Suprapubic skin (tissue), 3 donors: ENCODE data around the gene SPOP.

Experiments used
- EP300 ChIP-seq: sonication (generic); formaldehyde crosslinking; IDR thresholded peaks from one replicate; pipeline ENCODE4 v1.6.1; 2017; ENCODE audit warnings: antibody characterized with exemption
- TF ChIP-seq, protein P1 (sequence below), 2 donors: fragments of 200-600 bp in 1 of 2; fragments of 450-650 bp in 1 of 2; sonication (generic) in 1 of 2; IDR thresholded peaks; one replicate each; pipeline ENCODE4 v1.5.1; 2016 to 2019; ENCODE audit warnings: antibody characterized with exemption in 2 of 2, mild to moderate bottlenecking in 1 of 2, moderate library complexity in 1 of 2

- TF ChIP-seq EP300 = no peak
- TF ChIP-seq, protein P1, sequence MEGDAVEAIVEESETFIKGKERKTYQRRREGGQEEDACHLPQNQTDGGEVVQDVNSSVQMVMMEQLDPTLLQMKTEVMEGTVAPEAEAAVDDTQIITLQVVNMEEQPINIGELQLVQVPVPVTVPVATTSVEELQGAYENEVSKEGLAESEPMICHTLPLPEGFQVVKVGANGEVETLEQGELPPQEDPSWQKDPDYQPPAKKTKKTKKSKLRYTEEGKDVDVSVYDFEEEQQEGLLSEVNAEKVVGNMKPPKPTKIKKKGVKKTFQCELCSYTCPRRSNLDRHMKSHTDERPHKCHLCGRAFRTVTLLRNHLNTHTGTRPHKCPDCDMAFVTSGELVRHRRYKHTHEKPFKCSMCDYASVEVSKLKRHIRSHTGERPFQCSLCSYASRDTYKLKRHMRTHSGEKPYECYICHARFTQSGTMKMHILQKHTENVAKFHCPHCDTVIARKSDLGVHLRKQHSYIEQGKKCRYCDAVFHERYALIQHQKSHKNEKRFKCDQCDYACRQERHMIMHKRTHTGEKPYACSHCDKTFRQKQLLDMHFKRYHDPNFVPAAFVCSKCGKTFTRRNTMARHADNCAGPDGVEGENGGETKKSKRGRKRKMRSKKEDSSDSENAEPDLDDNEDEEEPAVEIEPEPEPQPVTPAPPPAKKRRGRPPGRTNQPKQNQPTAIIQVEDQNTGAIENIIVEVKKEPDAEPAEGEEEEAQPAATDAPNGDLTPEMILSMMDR (IDR thresholded peaks at IDR 0.05) = no peak
These were observed 104.2 kb downstream of the SPOP start for GRCh38 chr17:49573510-49574322.
